IMR-90 (cell line): ENCODE data around the gene RHOB. TPM values are rescaled to one million over a fixed set of nuclear protein-coding genes. Genes with fewer than 3 reads are reported as not detected.

Source experiments
- ATAC-seq: fragments of 200-7000 bp; cut with Tn5 transposase; 2 replicates; pipeline ENCODE4 v1.9.1; 2020; ENCODE audit warnings: low read depth, mild to moderate bottlenecking, moderate library complexity
- BruUV-seq: library from RNA; stranded (reverse); fragments of 400-500 nt; replicated peaks from 2 replicates; lab custom pipeline; 2021; lab: Mats Ljungman, UMichigan
- CTCF ChIA-PET: fragments of 300-600 bp; formaldehyde crosslinking; extraction: SDS; loops from one replicate; lab custom pipeline; 2021; ENCODE audit warnings: antibody characterized with exemption; lab: Yijun Ruan, JAX
- POLR2A ChIA-PET: fragments of 300-600 bp; sonication (Branson Sonifier 250); formaldehyde crosslinking; loops from one replicate; lab custom pipeline; 2022; ENCODE audit warnings: antibody characterized with exemption; ENCODE audit not compliant: unreplicated experiment; lab: Charles Lee
- DNase-seq: peaks from one replicate; pipeline ENCODE4 v3.0.0; 2013
- H2AFZ ChIP-seq: replicated peaks from 2 replicates; pipeline ENCODE3; 2013; ENCODE audit warnings: low read length, mild to moderate bottlenecking; ENCODE audit not compliant: poor library complexity
- H2AK5ac ChIP-seq: 2 replicates; pipeline ENCODE4 v1.6.1; 2013; ENCODE audit warnings: low read depth, low read length, inconsistent platforms
- H2AK9ac ChIP-seq: replicated peaks from 2 replicates; pipeline ENCODE3; 2013; ENCODE audit warnings: mild to moderate bottlenecking, low read depth, low read length, moderate library complexity; ENCODE audit not compliant: poor library complexity
- H2BK120ac ChIP-seq: 2 replicates; pipeline ENCODE4 v1.6.1; 2013; ENCODE audit warnings: low read depth, low read length, inconsistent platforms
- H2BK15ac ChIP-seq: 3 replicates; pipeline ENCODE4 v1.6.1; 2013; ENCODE audit warnings: low read depth, low read length, inconsistent platforms
- H2BK20ac ChIP-seq: 2 replicates; pipeline ENCODE4 v1.6.1; 2013; ENCODE audit warnings: low read depth, mild to moderate bottlenecking, inconsistent platforms, low read length, moderate library complexity
- H2BK5ac ChIP-seq: 2 replicates; pipeline ENCODE4 v1.6.1; 2013; ENCODE audit warnings: mild to moderate bottlenecking, low read depth, low read length, inconsistent platforms; ENCODE audit not compliant: poor library complexity, severe bottlenecking
- H3K14ac ChIP-seq: replicated peaks from 2 replicates; pipeline ENCODE4 v1.6.1; 2013; ENCODE audit warnings: low read depth, low read length, inconsistent platforms
- H3K18ac ChIP-seq: 2 replicates; pipeline ENCODE4 v1.6.1; 2013; ENCODE audit warnings: low read depth, low read length, control low read depth
- H3K23ac ChIP-seq: 2 replicates; pipeline ENCODE4 v1.6.1; 2013; ENCODE audit warnings: low read depth, low read length, inconsistent platforms
- H3K27ac ChIP-seq: 2 replicates; pipeline ENCODE4 v1.5.1; 2013; ENCODE audit warnings: mild to moderate bottlenecking, control low read depth, low read length; ENCODE audit not compliant: insufficient read depth
- H3K27me3 ChIP-seq: 2 replicates; pipeline ENCODE4 v1.6.1; 2013; ENCODE audit warnings: low read length; ENCODE audit not compliant: control insufficient read depth, insufficient read depth
- H3K36me3 ChIP-seq: 2 replicates; pipeline ENCODE4 v1.6.1; 2013; ENCODE audit warnings: low read length, mixed read lengths; ENCODE audit not compliant: control insufficient read depth, insufficient read depth
- H3K4ac ChIP-seq: 2 replicates; pipeline ENCODE4 v1.6.1; 2013; ENCODE audit warnings: low read depth, low read length, inconsistent platforms
- H3K4me1 ChIP-seq: 2 replicates; pipeline ENCODE4 v1.6.1; 2013; ENCODE audit warnings: low read length, mixed read lengths; ENCODE audit not compliant: control insufficient read depth, insufficient read depth
- H3K4me2 ChIP-seq: 2 replicates; pipeline ENCODE4 v1.6.1; 2013; ENCODE audit warnings: low read depth, mild to moderate bottlenecking, control low read depth, low read length, moderate library complexity
- H3K4me3 ChIP-seq: 2 replicates; pipeline ENCODE4 v1.5.1; 2013; ENCODE audit warnings: low read depth, mild to moderate bottlenecking, control low read depth, low read length, moderate library complexity; ENCODE audit not compliant: insufficient read depth
- H3K56ac ChIP-seq: 2 replicates; pipeline ENCODE4 v1.6.1; 2013; ENCODE audit warnings: low read length, inconsistent platforms; ENCODE audit not compliant: insufficient read depth; ENCODE audit errors: extremely low read depth
- H3K79me1 ChIP-seq, 2 experiments: 2 replicates each; pipeline ENCODE4 v1.6.1; 2013; ENCODE audit warnings: low read length in 2 of 2, inconsistent platforms in 1 of 2, low read depth in 1 of 2
- H3K9ac ChIP-seq: 2 replicates; pipeline ENCODE4 v1.6.1; 2013; ENCODE audit warnings: low read depth, low read length, control low read depth
- H3K9me1 ChIP-seq: 2 replicates; pipeline ENCODE4 v1.6.1; 2013; ENCODE audit warnings: low read length, inconsistent platforms; ENCODE audit not compliant: insufficient read depth
- H3K9me3 ChIP-seq: 2 replicates; pipeline ENCODE4 v1.6.1; 2013; ENCODE audit warnings: low read length; ENCODE audit not compliant: control insufficient read depth, insufficient read depth
- H4K20me1 ChIP-seq: 2 replicates; pipeline ENCODE4 v1.6.1; 2013; ENCODE audit warnings: low read length, inconsistent platforms; ENCODE audit not compliant: insufficient read depth
- H4K5ac ChIP-seq: 2 replicates; pipeline ENCODE4 v1.6.1; 2013; ENCODE audit warnings: mild to moderate bottlenecking, low read depth, low read length, control low read depth
- H4K8ac ChIP-seq, 2 experiments: 2 replicates each; pipeline ENCODE4 v1.6.1; 2013; ENCODE audit warnings: low read depth in 2 of 2, low read length in 2 of 2, control low read depth in 1 of 2, inconsistent platforms in 1 of 2
- H4K91ac ChIP-seq: 2 replicates; pipeline ENCODE4 v1.6.1; 2013; ENCODE audit warnings: low read depth, low read length, inconsistent platforms; ENCODE audit not compliant: insufficient read depth
- BHLHE40 ChIP-seq: fragments of 150-350 bp; IDR thresholded peaks from 2 replicates; pipeline ENCODE4 v1.6.1; 2016; ENCODE audit warnings: mild to moderate bottlenecking, low read depth, low read length
- CEBPB ChIP-seq: IDR thresholded peaks from 2 replicates; pipeline ENCODE4 v1.6.1; 2012; ENCODE audit warnings: low read depth, low read length, improper control_type of control experiment
- CHD1 ChIP-seq: IDR thresholded peaks from 2 replicates; pipeline ENCODE4 v1.6.1; 2012; ENCODE audit warnings: low read depth, low read length, improper control_type of control experiment
- CTCF ChIP-seq: conservative IDR thresholded peaks from 2 replicates; pipeline ENCODE4 v1.5.1; 2012; ENCODE audit warnings: mild to moderate bottlenecking, low read depth, low read length, improper control_type of control experiment
- FOS ChIP-seq: fragments of 150-350 bp; IDR thresholded peaks from 2 replicates; pipeline ENCODE4 v1.6.1; 2016; ENCODE audit warnings: low read depth, low read length
- MAZ ChIP-seq: IDR thresholded peaks from 2 replicates; pipeline ENCODE4 v1.6.1; 2012; ENCODE audit warnings: low read depth, mild to moderate bottlenecking, low read length, improper control_type of control experiment, moderate library complexity, borderline replicate concordance
- RCOR1 ChIP-seq: IDR thresholded peaks from 2 replicates; pipeline ENCODE4 v1.6.1; 2012; ENCODE audit warnings: mild to moderate bottlenecking, low read length, improper control_type of control experiment; ENCODE audit not compliant: insufficient replicate concordance
- RFX5 ChIP-seq: IDR thresholded peaks from 2 replicates; pipeline ENCODE4 v1.8.0; 2012; ENCODE audit warnings: low read depth, mild to moderate bottlenecking, low read length, moderate library complexity
- USF2 ChIP-seq: fragments of 150-350 bp; IDR thresholded peaks from 2 replicates; pipeline ENCODE4 v1.6.1; 2017; ENCODE audit warnings: mild to moderate bottlenecking, antibody characterized with exemption, low read length, low read depth
- WGBS, 2 experiments: methylation state at CpG; one replicate each; pipeline versions ENCODE4 v1.1.5 to v1.1.7; 2013; ENCODE audit warnings: missing lambda C conversion rate in 2 of 2; ENCODE audit not compliant: insufficient read length in 1 of 2; ENCODE audit errors: extremely low coverage in 2 of 2; 5-methylcytosine and 5-hydroxymethylcytosine counted together
- dilution Hi-C: fragments of 300-500 bp; cut with HindIII; formaldehyde crosslinking; loops from one replicate; pipeline ENCODE4 v1.14.3; 2018; ENCODE audit warnings: low sequenced_read_pairs; ENCODE audit not compliant: unreplicated experiment
- in situ Hi-C: fragments of 300-500 bp; cut with MboI; formaldehyde crosslinking; loops from 3 replicates; pipeline ENCODE4 v1.14.3; 2019; ENCODE audit warnings: low sequenced_read_pairs, inconsistent platforms, mixed read lengths
- intact Hi-C: fragments of 100-400 bp; cut with micrococcal nuclease; formaldehyde crosslinking; loops from 2 replicates; pipeline ENCODE4 v1.10.0; 2022
- polyA plus RNA-seq, 3 experiments: library from polyadenylated mRNA; depleted of rRNA; stranded (reverse); fragments of >200 nt; gene quantifications; 2 replicates each; pipeline ENCODE4 v1.2.3, GENCODE V29; 2012; ENCODE audit warnings: low replicate concordance in 1 of 3
- total RNA-seq: library from RNA; depleted of rRNA; stranded (reverse); fragments of >200 nt; gene quantifications from 2 replicates; pipeline ENCODE4 v1.2.3, GENCODE V29; 2012

Gene RHOB
- total and polyA plus RNA-seq, 2 of the 4 experiments (the other 2 are of a cell fraction), result 112 to 149 TPM

GRCh38 chr2:20469595-20469994 lies 22.7 kb downstream of the RHOB start:
- Histone ChIP-seq H3K9ac (no peak overlapping the region), H3K4ac (no peak overlapping the region), H3K4me3 (no peak overlapping the region), H4K20me1 (no peaks in the 10 kb centered on the region), H2AFZ (no peak overlapping the region), H4K5ac (no peak overlapping the region), H3K23ac (no peak overlapping the region), H2BK15ac (no peak overlapping the region), H3K18ac (no peak overlapping the region), H2BK120ac (no peak overlapping the region), H2BK5ac (no peak overlapping the region), H3K4me2 (no peak overlapping the region), H4K8ac (no peak overlapping the region), H2BK20ac (no peak overlapping the region), H3K79me1 (no peaks in the 10 kb centered on the region), H3K4me1 (peaks cover 6% of the 10 kb centered on the region), H2AK9ac (no peak overlapping the region), H3K56ac (no peak overlapping the region), H3K27me3 (peaks cover 17% of the 10 kb centered on the region), H3K14ac (no peak overlapping the region), H3K36me3 (no peaks in the 10 kb centered on the region), H3K9me3 (no peaks in the 10 kb centered on the region), H2AK5ac (no peak overlapping the region), H3K9me1 (peaks cover 4% of the 10 kb centered on the region; the same call in 1 of the 2 replicates), H3K27ac (no peak overlapping the region), H4K91ac (no peak overlapping the region)
- no peak for DNase-seq
- intact Hi-C loops (no loop called here), dilution Hi-C loops (no loop called here), in situ Hi-C loops (no loop called here)
- no TSS peak for BruUV-seq
- ChIA-PET CTCF (no interaction called here), POLR2A (no interaction called here)
- no peak for ATAC-seq
- no peak for TF ChIP-seq BHLHE40
- no peak for TF ChIP-seq RCOR1
- TF ChIP-seq RFX5, result no peak
- no peak for TF ChIP-seq CEBPB
- no peak for TF ChIP-seq MAZ
- TF ChIP-seq FOS, result no peak
- TF ChIP-seq CHD1, result no peak
- TF ChIP-seq USF2, result no peak
- no peak for TF ChIP-seq CTCF
- 90% methylated on average over 6 of the region's 8 CpGs; no CpG with 5 or more reads in 1 of the 2 experiments for WGBS, 2 experiments
